Mammary epithelial cell (primary cell): Measurements from ENCODE around the gene SIGLEC15.

Experiments used
- EZH2 ChIP-seq: IDR thresholded peaks from 2 replicates; pipeline ENCODE4 v1.6.1; 2012; ENCODE audit warnings: low read length, inconsistent platforms, borderline replicate concordance
- TF ChIP-seq, protein P1 (sequence below), 2 donors: IDR thresholded peaks in 1 of 2; conservative IDR thresholded peaks in 1 of 2; 2 replicates each; pipeline ENCODE4 v1.5.1; 2011 to 2012; ENCODE audit warnings: inconsistent platforms in 2 of 2, low read length in 2 of 2, mild to moderate bottlenecking in 2 of 2, control low read depth in 1 of 2, low read depth in 1 of 2; ENCODE audit not compliant: insufficient read depth in 1 of 2; ENCODE audit errors: extremely low read depth in 1 of 2

DNA sequence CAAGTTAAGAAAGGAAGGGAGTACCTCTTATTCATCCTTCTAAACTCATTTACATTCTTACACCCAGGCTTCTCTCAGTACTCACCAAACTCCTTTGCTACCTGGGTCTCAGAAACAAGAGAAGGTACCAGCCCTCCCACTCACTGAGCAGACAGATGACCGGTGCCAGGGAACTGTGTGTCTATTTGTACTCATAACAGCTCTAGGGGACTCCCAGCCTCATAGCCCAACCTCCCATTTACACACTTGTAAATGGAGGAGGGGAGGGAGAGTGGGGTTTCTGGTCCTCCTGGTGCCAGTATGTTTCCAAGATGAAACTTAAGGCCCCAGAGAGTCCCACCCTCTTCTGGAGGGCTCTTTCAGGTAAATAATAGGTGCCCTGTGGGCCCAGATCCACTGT is 42.8 kb upstream of the SIGLEC15 start:
- TF ChIP-seq, protein P1, sequence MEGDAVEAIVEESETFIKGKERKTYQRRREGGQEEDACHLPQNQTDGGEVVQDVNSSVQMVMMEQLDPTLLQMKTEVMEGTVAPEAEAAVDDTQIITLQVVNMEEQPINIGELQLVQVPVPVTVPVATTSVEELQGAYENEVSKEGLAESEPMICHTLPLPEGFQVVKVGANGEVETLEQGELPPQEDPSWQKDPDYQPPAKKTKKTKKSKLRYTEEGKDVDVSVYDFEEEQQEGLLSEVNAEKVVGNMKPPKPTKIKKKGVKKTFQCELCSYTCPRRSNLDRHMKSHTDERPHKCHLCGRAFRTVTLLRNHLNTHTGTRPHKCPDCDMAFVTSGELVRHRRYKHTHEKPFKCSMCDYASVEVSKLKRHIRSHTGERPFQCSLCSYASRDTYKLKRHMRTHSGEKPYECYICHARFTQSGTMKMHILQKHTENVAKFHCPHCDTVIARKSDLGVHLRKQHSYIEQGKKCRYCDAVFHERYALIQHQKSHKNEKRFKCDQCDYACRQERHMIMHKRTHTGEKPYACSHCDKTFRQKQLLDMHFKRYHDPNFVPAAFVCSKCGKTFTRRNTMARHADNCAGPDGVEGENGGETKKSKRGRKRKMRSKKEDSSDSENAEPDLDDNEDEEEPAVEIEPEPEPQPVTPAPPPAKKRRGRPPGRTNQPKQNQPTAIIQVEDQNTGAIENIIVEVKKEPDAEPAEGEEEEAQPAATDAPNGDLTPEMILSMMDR (conservative IDR thresholded peaks at IDR 0.05 in 1 of 2, IDR thresholded peaks at IDR 0.05 in 1 of 2; ENCODE audit: extremely low read depth in 1 of 2, insufficient read depth in 1 of 2, low read depth in 1 of 2, low read length in 2 of 2), result no peak
- TF ChIP-seq EZH2, result no peak
